HEK293 (cell line): ENCODE data around the gene PNPLA6.

Experiments used
- CTCF ChIA-PET: fragments of 350-600 bp; formaldehyde crosslinking; extraction: SDS; loops from one replicate; lab custom pipeline; 2021; ENCODE audit warnings: antibody characterized with exemption; lab: Yijun Ruan, JAX
- POLR2A ChIA-PET: fragments of 300-600 bp; formaldehyde crosslinking; extraction: SDS; loops from one replicate; lab custom pipeline; 2020; ENCODE audit warnings: antibody characterized with exemption, inconsistent platforms; lab: Yijun Ruan, JAX
- H3K27ac ChIP-seq: fragments of 200-500 bp; sonication (Bioruptor generic); 2 replicates; pipeline ENCODE4 v1.5.1; 2014; ENCODE audit warnings: low read depth, low read length, control low read depth, inconsistent platforms; ENCODE audit errors: extremely low read depth
- H3K36me3 ChIP-seq, 2 experiments: fragments of 200-500 bp in 1 of 2; sonication (Bioruptor generic) in 1 of 2; 1 replicate in 1 of 2; 2 replicates in 1 of 2; pipeline ENCODE4 v1.5.1; 2014 to 2017; ENCODE audit warnings: inconsistent platforms in 2 of 2, low read length in 2 of 2; ENCODE audit not compliant: control insufficient read depth in 2 of 2, insufficient read depth in 1 of 2
- H3K4me1 ChIP-seq: fragments of 200-500 bp; sonication (Bioruptor generic); 2 replicates; pipeline ENCODE4 v1.5.1; 2014; ENCODE audit warnings: mild to moderate bottlenecking, low read length, inconsistent platforms; ENCODE audit not compliant: control insufficient read depth, insufficient read depth
- H3K4me3 ChIP-seq: 2 replicates; pipeline ENCODE4 v1.5.1; 2011; ENCODE audit warnings: low read depth, mild to moderate bottlenecking, control low read depth, low read length, moderate library complexity
- H3K9me3 ChIP-seq: fragments of 200-500 bp; sonication (Bioruptor generic); 2 replicates; pipeline ENCODE4 v1.5.1; 2014; ENCODE audit warnings: low read depth, low read length, inconsistent platforms; ENCODE audit not compliant: control insufficient read depth, insufficient read depth
- EGR2 ChIP-seq: fragments of 450-650 bp; formaldehyde crosslinking; IDR thresholded peaks from 2 replicates; pipeline ENCODE4 v1.5.1; 2016; ENCODE audit warnings: low read depth, missing biosample characterization, missing genetic modification characterization
- GLI4 ChIP-seq: fragments of 450-650 bp; formaldehyde crosslinking; IDR thresholded peaks from 2 replicates; pipeline ENCODE4 v1.5.1; 2016; ENCODE audit warnings: missing biosample characterization, missing genetic modification characterization
- HOXC10 ChIP-seq: sonication (generic); formaldehyde crosslinking; IDR thresholded peaks from 2 replicates; pipeline ENCODE4 v1.8.1; 2023; ENCODE audit warnings: mild to moderate bottlenecking, missing genetic modification reagents
- IKZF3 ChIP-seq: fragments of 450-650 bp; IDR thresholded peaks from 2 replicates; pipeline ENCODE4 v1.5.0; 2018; ENCODE audit warnings: missing biosample characterization, mild to moderate bottlenecking, missing genetic modification characterization, moderate library complexity
- KLF1 ChIP-seq: fragments of 450-650 bp; formaldehyde crosslinking; IDR thresholded peaks from 2 replicates; pipeline ENCODE4 v1.5.1; 2016; ENCODE audit warnings: missing biosample characterization, missing genetic modification characterization
- KLF10 ChIP-seq: fragments of 450-650 bp; IDR thresholded peaks from 2 replicates; pipeline ENCODE4 v1.5.1; 2018; ENCODE audit warnings: missing biosample characterization, mild to moderate bottlenecking, missing genetic modification characterization
- OVOL3 ChIP-seq: fragments of 450-650 bp; formaldehyde crosslinking; IDR thresholded peaks from 2 replicates; pipeline ENCODE4 v1.5.1; 2016; ENCODE audit warnings: missing biosample characterization, missing genetic modification characterization
- REPIN1 ChIP-seq: fragments of 450-650 bp; formaldehyde crosslinking; IDR thresholded peaks from 2 replicates; pipeline ENCODE4 v1.5.1; 2017; ENCODE audit warnings: missing biosample characterization, missing genetic modification characterization, low read depth
- REST ChIP-seq: fragments of 450-650 bp; formaldehyde crosslinking; IDR thresholded peaks from 2 replicates; pipeline ENCODE4 v1.5.1; 2016; ENCODE audit warnings: missing biosample characterization, missing genetic modification characterization
- SALL2 ChIP-seq: fragments of 450-650 bp; formaldehyde crosslinking; IDR thresholded peaks from 2 replicates; pipeline ENCODE4 v1.5.0; 2017; ENCODE audit warnings: missing biosample characterization, mild to moderate bottlenecking, missing genetic modification characterization, borderline replicate concordance
- SP3 ChIP-seq: fragments of 450-650 bp; formaldehyde crosslinking; IDR thresholded peaks from 2 replicates; pipeline ENCODE4 v1.5.1; 2016; ENCODE audit warnings: missing biosample characterization, missing genetic modification characterization
- ZBTB1 ChIP-seq: fragments of 450-650 bp; formaldehyde crosslinking; IDR thresholded peaks from 2 replicates; pipeline ENCODE4 v1.5.1; 2016; ENCODE audit warnings: missing biosample characterization, missing genetic modification characterization
- ZBTB48 ChIP-seq: fragments of 450-650 bp; formaldehyde crosslinking; IDR thresholded peaks from 2 replicates; pipeline ENCODE4 v1.5.1; 2016; ENCODE audit warnings: missing biosample characterization, missing genetic modification characterization
- ZFHX2 ChIP-seq: fragments of 450-650 bp; formaldehyde crosslinking; conservative IDR thresholded peaks from 2 replicates; pipeline ENCODE4 v1.5.1; 2016; ENCODE audit warnings: missing biosample characterization, missing genetic modification characterization
- ZNF132 ChIP-seq: fragments of 450-650 bp; formaldehyde crosslinking; IDR thresholded peaks from 2 replicates; pipeline ENCODE4 v1.5.1; 2017; ENCODE audit warnings: missing biosample characterization, missing genetic modification characterization, borderline replicate concordance
- ZNF266 ChIP-seq: fragments of 450-650 bp; formaldehyde crosslinking; IDR thresholded peaks from 2 replicates; pipeline ENCODE4 v1.5.1; 2016; ENCODE audit warnings: missing biosample characterization, missing genetic modification characterization, low read depth
- ZNF341 ChIP-seq: fragments of 450-650 bp; formaldehyde crosslinking; IDR thresholded peaks from 2 replicates; pipeline ENCODE4; 2016; ENCODE audit warnings: low read depth, missing biosample characterization, missing genetic modification characterization
- ZNF501 ChIP-seq: fragments of 450-650 bp; formaldehyde crosslinking; IDR thresholded peaks from 2 replicates; pipeline ENCODE4 v1.5.1; 2016; ENCODE audit warnings: missing biosample characterization, missing genetic modification characterization
- ZNF530 ChIP-seq: fragments of 450-650 bp; formaldehyde crosslinking; IDR thresholded peaks from 2 replicates; pipeline ENCODE4 v1.5.1; 2016; ENCODE audit warnings: low read depth, missing biosample characterization, missing genetic modification characterization
- ZNF548 ChIP-seq: fragments of 450-650 bp; formaldehyde crosslinking; IDR thresholded peaks from 2 replicates; pipeline ENCODE4 v1.5.1; 2016; ENCODE audit warnings: missing biosample characterization, missing genetic modification characterization
- ZNF776 ChIP-seq: fragments of 450-650 bp; formaldehyde crosslinking; IDR thresholded peaks from 2 replicates; pipeline ENCODE4 v1.5.0; 2017; ENCODE audit warnings: missing biosample characterization, missing genetic modification characterization, borderline replicate concordance
- ZNF777 ChIP-seq: fragments of 450-650 bp; formaldehyde crosslinking; IDR thresholded peaks from 2 replicates; pipeline ENCODE4 v1.5.1; 2017; ENCODE audit warnings: missing biosample characterization, missing genetic modification characterization, borderline replicate concordance
- ZNF791 ChIP-seq: fragments of 450-650 bp; formaldehyde crosslinking; IDR thresholded peaks from 2 replicates; pipeline ENCODE4 v1.5.1; 2016; ENCODE audit warnings: missing biosample characterization, missing genetic modification characterization
- TF ChIP-seq, protein P1 (sequence below): fragments of 450-650 bp; formaldehyde crosslinking; IDR thresholded peaks from 2 replicates; pipeline ENCODE4 v1.5.1; 2017; ENCODE audit warnings: missing biosample characterization, missing genetic modification characterization
- TF ChIP-seq, protein P2 (sequence below): sonication (generic); formaldehyde crosslinking; IDR thresholded peaks from 2 replicates; pipeline ENCODE4 v1.8.1; 2022; ENCODE audit warnings: mild to moderate bottlenecking, moderate library complexity, missing genetic modification reagents

Gene PNPLA6

DNA sequence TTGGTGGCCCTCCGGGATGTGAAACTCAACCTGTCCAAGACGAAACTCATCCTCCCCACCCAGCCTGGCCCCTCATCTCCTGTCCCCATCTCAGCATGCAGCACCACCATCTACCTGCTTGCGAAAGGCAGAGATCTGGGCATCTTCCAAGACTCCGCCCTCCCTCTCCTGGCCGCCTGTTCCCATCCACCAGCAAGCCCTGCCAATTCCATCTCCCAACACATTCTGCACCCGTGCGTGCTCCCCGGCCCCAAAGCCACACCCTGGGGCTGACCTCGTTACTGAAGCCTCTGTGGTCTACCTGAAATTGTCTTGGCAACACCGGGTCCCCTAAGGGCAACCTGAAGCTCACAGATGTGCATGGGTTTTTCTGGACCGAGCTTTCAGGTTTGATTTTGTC, 46.9 kb downstream of the PNPLA6 start:
- no peaks in the 10 kb centered on the region for H3K9me3 ChIP-seq
- H3K36me3 ChIP-seq, result no peaks in the 10 kb centered on the region
- ChIA-PET POLR2A (no interaction called here), CTCF (interaction anchor here (0.6 to 3.9 kb wide), 2 partner anchors 12 to 13 kb away, joined by 3 to 21 read pairs; no protein-coding TSS in a partner anchor)
- TF ChIP-seq REST (tag by site-specific recombination) (no peak), ZNF791 (tag by site-specific recombination) (no peak), ZNF132 (tag by site-specific recombination) (no peak)
- TF ChIP-seq, protein P1, sequence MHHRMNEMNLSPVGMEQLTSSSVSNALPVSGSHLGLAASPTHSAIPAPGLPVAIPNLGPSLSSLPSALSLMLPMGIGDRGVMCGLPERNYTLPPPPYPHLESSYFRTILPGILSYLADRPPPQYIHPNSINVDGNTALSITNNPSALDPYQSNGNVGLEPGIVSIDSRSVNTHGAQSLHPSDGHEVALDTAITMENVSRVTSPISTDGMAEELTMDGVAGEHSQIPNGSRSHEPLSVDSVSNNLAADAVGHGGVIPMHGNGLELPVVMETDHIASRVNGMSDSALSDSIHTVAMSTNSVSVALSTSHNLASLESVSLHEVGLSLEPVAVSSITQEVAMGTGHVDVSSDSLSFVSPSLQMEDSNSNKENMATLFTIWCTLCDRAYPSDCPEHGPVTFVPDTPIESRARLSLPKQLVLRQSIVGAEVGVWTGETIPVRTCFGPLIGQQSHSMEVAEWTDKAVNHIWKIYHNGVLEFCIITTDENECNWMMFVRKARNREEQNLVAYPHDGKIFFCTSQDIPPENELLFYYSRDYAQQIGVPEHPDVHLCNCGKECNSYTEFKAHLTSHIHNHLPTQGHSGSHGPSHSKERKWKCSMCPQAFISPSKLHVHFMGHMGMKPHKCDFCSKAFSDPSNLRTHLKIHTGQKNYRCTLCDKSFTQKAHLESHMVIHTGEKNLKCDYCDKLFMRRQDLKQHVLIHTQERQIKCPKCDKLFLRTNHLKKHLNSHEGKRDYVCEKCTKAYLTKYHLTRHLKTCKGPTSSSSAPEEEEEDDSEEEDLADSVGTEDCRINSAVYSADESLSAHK, result no peak
- no peak overlapping the region for H3K27ac ChIP-seq
- no peak overlapping the region for H3K4me3 ChIP-seq
- H3K4me1 ChIP-seq, result no peaks in the 10 kb centered on the region

DNA sequence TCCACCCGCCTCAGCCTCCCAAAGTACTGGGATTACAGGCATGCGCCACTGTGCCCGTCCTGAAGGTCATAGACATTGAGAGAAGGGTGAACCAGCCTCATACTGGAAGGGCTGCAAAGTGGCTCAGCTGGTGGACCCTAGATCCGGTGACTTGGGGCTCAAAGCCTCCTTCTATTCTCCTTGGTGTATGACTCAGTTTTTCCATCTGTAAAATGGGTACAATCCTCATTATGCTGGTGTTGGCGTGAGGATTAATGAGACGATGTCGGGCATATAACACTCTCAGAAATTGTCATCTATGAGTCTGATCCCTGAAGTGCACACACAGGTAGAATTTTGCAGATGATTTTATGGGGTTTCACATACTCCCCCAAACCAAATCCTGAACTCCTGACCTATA, 54.3 kb downstream of the PNPLA6 start:
- no peaks in the 10 kb centered on the region for H3K36me3 ChIP-seq
- ChIA-PET POLR2A (no interaction called here), CTCF (interaction anchor here (1.1 kb wide), 1 partner anchor 22 kb away, joined by 3 read pairs; no protein-coding TSS in a partner anchor)
- H3K4me1 ChIP-seq, result no peaks in the 10 kb centered on the region
- no peak overlapping the region for H3K27ac ChIP-seq
- no peak for TF ChIP-seq KLF10 (tag by site-specific recombination)
- H3K9me3 ChIP-seq, result no peaks in the 10 kb centered on the region
- H3K4me3 ChIP-seq, result no peak overlapping the region

DNA sequence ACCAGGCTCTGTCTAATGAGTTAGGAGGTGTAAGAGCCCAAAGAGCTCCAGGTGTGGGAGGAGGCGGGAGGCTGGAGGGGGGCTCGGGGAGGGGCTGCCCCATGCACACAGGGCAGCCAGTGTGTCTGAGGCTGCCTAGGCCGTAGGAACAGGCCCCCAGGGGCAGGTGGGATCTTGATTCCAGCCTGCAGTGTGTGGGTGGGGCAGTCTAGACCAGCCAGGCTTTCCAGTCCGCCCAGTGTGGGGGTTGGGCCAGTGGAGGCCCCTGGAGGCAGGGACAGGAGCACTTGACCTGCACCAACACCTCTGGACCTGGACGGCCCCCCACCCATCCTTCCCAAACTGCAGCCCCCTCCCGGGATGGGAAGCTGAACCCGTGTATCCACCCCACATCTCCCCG, 54.7 kb downstream of the PNPLA6 start:
- POLR2A ChIA-PET, result no interaction called here
- no peak for TF ChIP-seq IKZF3
- TF ChIP-seq ZNF548 (tag by site-specific recombination), result no peak
- TF ChIP-seq EGR2, result peak; percentile 46
- TF ChIP-seq HOXC10 (CRISPR knock-in tag), result no peak
- peak; percentile 59 for TF ChIP-seq ZFHX2 (tag by site-specific recombination)
- TF ChIP-seq OVOL3, result no peak
- TF ChIP-seq ZNF777 (tag by site-specific recombination), result no peak
- no peak for TF ChIP-seq ZNF501 (tag by site-specific recombination)
- TF ChIP-seq, protein P2, sequence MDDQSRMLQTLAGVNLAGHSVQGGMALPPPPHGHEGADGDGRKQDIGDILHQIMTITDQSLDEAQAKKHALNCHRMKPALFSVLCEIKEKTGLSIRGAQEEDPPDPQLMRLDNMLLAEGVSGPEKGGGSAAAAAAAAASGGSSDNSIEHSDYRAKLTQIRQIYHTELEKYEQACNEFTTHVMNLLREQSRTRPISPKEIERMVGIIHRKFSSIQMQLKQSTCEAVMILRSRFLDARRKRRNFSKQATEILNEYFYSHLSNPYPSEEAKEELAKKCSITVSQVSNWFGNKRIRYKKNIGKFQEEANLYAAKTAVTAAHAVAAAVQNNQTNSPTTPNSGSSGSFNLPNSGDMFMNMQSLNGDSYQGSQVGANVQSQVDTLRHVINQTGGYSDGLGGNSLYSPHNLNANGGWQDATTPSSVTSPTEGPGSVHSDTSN (CRISPR knock-in tag), result no peak
- no peak for TF ChIP-seq SALL2
- TF ChIP-seq ZNF530 (tag by site-specific recombination), result no peak
- TF ChIP-seq ZNF341 (tag by site-specific recombination), result no peak
- TF ChIP-seq SP3 (tag by site-specific recombination), result no peak
- 0 out of 2 replicates have a peak, but pooled peaks have one; percentile 35 for TF ChIP-seq KLF1 (tag by site-specific recombination)
- no peak for TF ChIP-seq ZNF266 (tag by site-specific recombination)
- no peak for TF ChIP-seq REPIN1
- TF ChIP-seq GLI4 (tag by site-specific recombination), result no peak
- no peak for TF ChIP-seq ZBTB1 (tag by site-specific recombination)
- no peak for TF ChIP-seq ZBTB48 (tag by site-specific recombination)
- TF ChIP-seq ZNF776, result no peak
- TF ChIP-seq, all 188 proteins: peak for 3
- Histone ChIP-seq H3K27ac (no peak overlapping the region), H3K4me3 (no peak overlapping the region), H3K36me3 (no peaks in the 10 kb centered on the region), H3K4me1 (no peaks in the 10 kb centered on the region), H3K9me3 (no peaks in the 10 kb centered on the region)
- CTCF ChIA-PET, result interaction anchor here (1.1 kb wide), 1 partner anchor 23 kb away, joined by 3 read pairs; no protein-coding TSS in a partner anchor
